ENCODE measurements around the gene LINC01488.

The LINC01488 gene

GRCh38 chr11:69538854-69539253, 57.4 kb downstream of the LINC01488 start:
- TF ChIP-seq SNAI2 (CRISPR knock-in tag; IDR thresholded peaks at IDR 0.05) (no peak), POU6F1 (CRISPR knock-in tag; IDR thresholded peaks at IDR 0.05; ENCODE audit: borderline replicate concordance, low read depth) (no peak), RARB (CRISPR knock-in tag; IDR thresholded peaks at IDR 0.05) (no peak), ZC3H10 (CRISPR knock-in tag; IDR thresholded peaks at IDR 0.05) (no peak), OSR1 (CRISPR knock-in tag; IDR thresholded peaks at IDR 0.05) (no peak), ZNF565 (CRISPR knock-in tag; conservative IDR thresholded peaks at IDR 0.05; ENCODE audit: low read depth) (no peak), BACH2 (CRISPR knock-in tag; IDR thresholded peaks at IDR 0.05; ENCODE audit: borderline replicate concordance) (no peak), CREB5 (CRISPR knock-in tag; IDR thresholded peaks at IDR 0.05; ENCODE audit: low read depth) (no peak), PATZ1 (CRISPR knock-in tag; IDR thresholded peaks at IDR 0.05; ENCODE audit: borderline replicate concordance) (no peak), TOX (CRISPR knock-in tag; IDR thresholded peaks at IDR 0.05; ENCODE audit: borderline replicate concordance) (no peak)
- TF ChIP-seq, protein P1, sequence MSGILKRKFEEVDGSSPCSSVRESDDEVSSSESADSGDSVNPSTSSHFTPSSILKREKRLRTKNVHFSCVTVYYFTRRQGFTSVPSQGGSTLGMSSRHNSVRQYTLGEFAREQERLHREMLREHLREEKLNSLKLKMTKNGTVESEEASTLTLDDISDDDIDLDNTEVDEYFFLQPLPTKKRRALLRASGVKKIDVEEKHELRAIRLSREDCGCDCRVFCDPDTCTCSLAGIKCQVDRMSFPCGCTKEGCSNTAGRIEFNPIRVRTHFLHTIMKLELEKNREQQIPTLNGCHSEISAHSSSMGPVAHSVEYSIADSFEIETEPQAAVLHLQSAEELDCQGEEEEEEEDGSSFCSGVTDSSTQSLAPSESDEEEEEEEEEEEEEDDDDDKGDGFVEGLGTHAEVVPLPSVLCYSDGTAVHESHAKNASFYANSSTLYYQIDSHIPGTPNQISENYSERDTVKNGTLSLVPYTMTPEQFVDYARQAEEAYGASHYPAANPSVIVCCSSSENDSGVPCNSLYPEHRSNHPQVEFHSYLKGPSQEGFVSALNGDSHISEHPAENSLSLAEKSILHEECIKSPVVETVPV (CRISPR knock-in tag; IDR thresholded peaks at IDR 0.05), result no peak
- peak; percentile 39; the same call in 2 of the 3 replicates for ATAC-seq

- ATAC-seq, result no peak
Observed at GRCh38 chr11:69539416-69540117, 58.1 kb downstream of the LINC01488 start.

More at GRCh38 chr11:69539416-69540117, 58.1 kb downstream of the LINC01488 start:
- TF ChIP-seq ESRRG (CRISPR knock-in tag; IDR thresholded peaks at IDR 0.05) (no peak), CSDC2 (CRISPR knock-in tag; IDR thresholded peaks at IDR 0.05) (no peak), CREB5 (CRISPR knock-in tag; IDR thresholded peaks at IDR 0.05; ENCODE audit: low read depth) (no peak), POU6F1 (CRISPR knock-in tag; IDR thresholded peaks at IDR 0.05; ENCODE audit: borderline replicate concordance, low read depth) (no peak), BACH2 (CRISPR knock-in tag; IDR thresholded peaks at IDR 0.05; ENCODE audit: borderline replicate concordance) (no peak), OSR1 (CRISPR knock-in tag; IDR thresholded peaks at IDR 0.05) (no peak), ISL1 (CRISPR knock-in tag; IDR thresholded peaks at IDR 0.05) (no peak)
- TF ChIP-seq, protein P1 (CRISPR knock-in tag; IDR thresholded peaks at IDR 0.05), result no peak
